SH-SY5Y (cell line): ENCODE results near the gene BAG3.

Experiments
- GATA2 ChIP-seq: IDR thresholded peaks from 2 replicates; pipeline ENCODE4 v1.6.1; 2011; ENCODE audit warnings: mild to moderate bottlenecking, low read depth, low read length
- GATA3 ChIP-seq: IDR thresholded peaks from 2 replicates; pipeline ENCODE4 v1.6.1; 2011; ENCODE audit warnings: low read depth, mild to moderate bottlenecking, low read length, moderate library complexity

Gene BAG3

DNA sequence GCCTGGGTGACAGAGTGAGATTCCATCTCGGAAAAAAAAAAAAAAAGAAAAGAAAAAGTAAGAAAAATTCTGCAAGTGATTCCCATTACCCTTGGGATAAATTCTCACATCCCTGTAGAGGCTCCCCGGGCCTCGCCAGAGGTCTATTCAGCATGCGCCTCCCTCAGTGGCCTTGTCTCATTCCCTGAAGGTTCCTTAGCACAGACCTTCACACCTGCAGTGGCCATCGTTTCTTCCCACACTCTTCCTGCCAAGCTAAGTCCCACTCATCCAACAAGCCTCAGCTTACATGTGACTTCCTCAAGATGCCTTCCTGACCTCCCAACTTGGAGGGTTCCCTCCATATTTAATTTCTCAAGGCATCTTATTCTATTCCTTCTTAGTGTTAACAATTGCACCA is 20.9 kb upstream of the BAG3 start:
- no peak for TF ChIP-seq GATA3
- no peak for TF ChIP-seq GATA2

DNA sequence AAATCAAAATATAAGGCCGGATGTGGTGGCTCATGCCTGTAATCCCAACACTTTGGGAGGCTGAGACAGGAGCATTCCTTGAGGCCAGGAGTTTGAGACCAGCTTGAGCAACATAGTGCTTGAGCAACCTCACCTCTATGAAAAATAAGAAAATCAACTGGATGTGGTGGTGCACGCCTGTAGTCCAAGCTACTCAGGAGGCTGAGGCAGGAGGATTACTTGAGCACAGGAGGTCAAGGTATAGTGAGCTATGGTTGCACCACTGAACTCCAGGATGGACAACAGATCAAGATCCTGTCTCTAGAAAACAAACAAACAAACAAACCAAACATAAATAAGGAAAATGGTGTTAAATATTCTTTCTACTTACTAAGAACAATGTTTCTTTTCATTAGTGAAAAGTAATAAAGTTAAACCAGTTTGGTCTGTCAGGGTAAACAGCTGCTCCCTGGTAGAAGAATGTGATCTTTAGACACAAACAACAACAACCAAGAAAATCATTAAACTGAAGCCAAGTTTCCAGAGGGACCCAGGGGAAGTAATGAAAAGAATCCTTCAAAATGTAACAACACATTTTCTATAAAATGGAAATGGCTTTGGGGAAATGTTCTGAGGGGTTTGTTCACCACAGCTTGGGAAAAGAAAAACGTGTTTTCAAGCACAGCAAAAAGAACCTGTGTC is 17.5 kb upstream of the BAG3 start:
- TF ChIP-seq GATA2 (no peak), GATA3 (no peak)

DNA sequence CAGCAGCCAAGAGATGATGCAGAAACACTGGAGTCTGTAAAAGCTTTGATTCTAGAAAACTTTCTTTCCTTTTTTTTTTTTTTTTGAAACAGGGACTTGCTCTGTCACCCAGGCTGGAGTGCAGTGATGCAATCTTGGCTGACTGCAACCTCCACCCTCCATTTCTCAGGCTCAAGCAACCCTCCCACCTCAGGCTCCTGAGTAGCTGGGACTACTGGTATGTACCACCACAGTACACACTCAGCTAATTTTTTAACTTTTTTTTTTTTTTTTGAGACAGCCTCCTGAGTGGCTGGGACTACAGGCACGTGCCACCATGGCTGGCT is 17.0 kb upstream of the BAG3 start:
- no peak for TF ChIP-seq GATA2
- TF ChIP-seq GATA3 = no peak

DNA sequence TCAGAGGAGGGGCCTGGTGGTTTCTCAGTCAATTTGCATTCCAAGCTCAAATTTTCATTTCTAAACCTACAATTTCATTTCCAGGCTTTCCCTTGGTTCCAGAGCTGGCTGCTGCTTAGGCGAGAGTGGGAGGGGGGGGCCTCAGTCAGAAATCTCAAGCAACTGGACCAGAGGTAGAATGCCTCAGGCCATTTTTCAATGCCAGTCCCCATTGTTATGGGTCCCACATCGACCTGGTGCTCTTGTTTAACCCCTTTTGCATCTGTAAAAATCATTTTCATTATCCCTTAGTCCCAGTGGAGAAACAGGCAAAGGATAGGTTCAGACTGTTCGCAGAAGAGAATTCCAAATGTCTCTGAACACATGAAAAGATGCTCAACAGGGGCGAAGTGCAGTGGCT is 13.5 kb upstream of the BAG3 start:
- TF ChIP-seq GATA2 = no peak
- no peak for TF ChIP-seq GATA3

DNA sequence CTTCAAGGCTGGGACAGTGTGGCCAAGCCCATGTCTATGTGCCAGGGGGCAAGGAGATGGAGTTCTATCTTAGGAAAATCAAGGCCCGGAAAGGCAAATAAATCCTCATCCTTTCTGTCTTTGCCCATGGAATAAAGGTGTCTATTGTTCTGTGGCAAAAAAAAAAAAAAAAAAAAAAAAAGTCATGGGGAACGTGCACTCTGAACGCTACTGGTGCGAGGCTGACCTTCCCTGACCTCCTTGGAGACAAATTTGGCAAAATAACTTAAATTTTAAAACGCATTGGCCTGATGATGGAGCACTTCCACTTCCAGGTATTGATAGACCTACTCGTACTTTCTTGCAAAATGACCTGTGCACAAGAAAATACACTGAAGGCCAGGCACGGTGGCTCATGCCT is 12.2 kb upstream of the BAG3 start:
- TF ChIP-seq GATA2 = no peak
- no peak for TF ChIP-seq GATA3

DNA sequence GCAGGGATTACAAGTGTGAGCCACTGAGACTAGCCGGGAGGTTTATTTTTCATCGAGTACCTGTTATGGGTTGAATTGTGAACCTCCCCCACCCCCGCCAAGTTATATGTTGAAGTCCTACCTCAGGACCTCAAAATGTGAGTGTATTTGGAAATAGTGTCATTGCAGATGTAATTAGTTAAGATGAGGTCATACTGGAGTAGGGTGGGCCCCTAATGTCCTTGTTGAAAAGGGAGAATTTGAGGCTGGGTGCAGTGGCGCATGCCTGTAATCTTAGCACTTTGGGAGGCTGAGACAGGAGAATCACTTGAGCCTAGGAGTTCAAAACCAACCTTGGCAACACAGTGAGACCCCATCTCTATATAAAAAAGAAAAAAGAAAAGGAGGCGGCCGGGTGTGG is 10.8 kb upstream of the BAG3 start:
- no peak for TF ChIP-seq GATA3
- no peak for TF ChIP-seq GATA2

DNA sequence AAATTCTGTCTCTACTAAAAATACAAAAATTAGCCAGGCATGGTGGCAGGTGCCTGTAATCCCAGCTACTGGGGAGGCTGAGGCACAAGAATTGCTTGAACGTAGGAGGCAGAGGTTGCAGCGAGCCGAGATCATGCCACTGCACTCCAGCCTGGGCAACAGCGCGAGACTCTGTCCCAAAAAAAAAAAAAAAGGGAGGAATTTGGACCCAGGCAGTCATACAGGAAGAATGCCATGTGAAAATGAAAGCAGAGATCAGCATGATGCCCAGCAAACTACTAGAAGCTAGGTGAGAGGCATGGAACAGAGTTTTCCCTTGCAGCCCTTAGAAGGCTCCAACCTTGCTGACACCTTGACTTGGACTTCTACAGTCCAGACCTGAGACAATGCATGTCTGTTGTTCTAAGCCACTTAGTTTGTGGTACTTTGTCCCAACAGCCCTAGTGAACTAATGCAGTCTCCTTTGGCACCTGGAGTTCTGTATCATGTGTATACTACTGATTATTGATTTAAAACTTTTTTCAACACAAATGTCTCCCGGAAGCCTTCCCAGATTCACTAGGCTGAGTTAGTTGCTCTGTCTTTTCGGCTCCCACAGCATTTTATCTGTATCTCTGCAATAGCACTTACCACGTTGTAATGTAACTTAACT is 10.2 kb upstream of the BAG3 start:
- TF ChIP-seq GATA2 (no peak), GATA3 (no peak)

DNA sequence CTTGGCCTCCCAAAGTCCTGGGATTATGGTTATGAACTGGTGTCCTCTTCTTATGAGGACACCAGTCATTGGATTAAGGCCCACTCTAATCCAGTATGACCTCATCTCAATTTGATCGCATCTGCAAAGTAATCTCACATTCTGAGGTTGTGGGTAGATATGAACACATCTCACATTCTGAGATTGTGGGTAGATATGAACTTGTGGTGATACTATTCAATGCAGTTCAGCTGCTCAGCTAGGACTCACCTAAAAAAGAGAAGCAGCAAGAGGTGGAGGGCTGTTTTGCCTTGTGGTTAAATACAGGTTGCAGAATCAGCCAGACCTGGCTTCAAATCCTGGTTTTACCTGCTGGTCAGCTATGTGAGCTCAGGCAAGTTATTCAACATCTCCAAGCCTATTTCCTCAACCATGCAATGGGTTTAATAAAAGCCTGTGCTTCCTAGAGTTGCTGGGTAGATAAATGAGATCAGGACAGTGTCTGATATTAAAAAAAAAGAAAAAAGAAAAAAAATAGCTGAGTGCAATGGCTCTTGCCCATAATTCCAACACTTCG is 8.5 kb upstream of the BAG3 start:
- TF ChIP-seq GATA3 = no peak
- no peak for TF ChIP-seq GATA2

DNA sequence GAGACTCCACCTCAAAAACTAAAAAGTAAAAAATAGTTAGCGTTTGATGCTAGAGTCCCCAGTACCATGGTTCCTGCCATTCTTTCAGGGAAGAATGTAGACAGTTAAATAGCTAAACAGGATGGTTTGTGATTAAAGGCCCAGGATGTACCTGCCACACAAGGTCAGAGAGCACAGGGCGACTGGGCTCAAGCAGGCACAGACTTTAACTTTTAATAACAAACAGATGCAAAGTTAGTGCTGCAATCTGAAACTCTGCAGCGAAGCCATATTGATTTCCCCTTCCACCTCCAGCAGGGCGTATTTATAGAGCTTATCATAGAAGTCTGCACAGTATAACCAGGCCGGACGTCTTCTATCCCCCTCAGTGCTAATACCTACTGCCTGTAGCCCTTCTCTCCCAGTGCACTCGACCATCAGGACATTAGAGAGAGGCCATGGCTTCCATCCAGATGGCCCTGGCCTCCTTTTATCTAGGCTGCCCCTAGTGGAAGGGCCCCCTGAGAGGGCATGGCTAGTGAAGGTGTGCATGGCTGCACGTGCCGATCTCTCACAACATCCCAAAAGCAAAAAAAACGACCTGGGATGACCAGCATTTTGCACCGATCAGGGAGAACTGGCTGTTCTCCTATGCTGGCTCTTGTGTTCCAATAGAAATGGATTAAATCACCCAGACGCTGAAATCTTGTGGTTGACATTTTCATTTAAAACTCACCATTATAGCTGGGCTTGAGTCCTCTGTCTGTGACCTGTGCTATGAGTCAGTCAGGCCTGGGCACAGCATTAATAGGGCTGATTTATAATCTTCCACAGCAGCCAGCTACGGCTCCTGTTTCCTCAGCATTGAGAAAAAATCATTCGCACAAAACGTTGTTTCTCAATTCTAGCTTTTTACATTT is 7.6 kb upstream of the BAG3 start:
- no peak for TF ChIP-seq GATA3
- TF ChIP-seq GATA2 = no peak

DNA sequence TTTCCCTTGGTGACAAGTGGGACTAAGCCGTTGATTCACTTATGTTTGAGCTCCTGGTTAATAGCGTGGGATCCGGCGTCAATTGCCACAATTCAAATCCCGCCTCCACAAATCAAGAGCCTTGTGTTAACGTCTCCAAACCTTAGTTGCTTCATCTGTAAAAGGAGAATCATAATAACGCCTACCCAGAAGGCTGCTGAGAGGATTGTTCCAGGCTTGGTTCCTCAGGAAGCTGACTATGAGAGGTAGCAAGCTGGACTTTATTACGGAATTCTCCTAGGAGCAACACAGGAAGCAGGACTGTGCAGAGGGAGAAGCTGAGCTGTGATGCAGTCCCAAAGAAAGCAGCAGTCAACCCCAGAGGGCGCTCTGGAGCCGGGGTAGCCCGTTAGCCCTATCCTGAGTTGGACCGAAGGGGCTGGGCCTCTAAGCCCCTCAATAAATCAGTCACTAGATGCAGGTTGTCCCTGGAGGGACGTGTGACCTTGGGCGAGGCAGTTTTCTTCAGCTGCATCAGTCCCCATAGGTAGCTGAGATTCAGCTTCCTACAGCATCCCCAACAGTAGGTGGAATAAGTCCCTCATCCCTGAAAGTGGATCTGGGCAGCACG is 6.9 kb upstream of the BAG3 start:
- TF ChIP-seq GATA3 = no peak
- no peak for TF ChIP-seq GATA2

DNA sequence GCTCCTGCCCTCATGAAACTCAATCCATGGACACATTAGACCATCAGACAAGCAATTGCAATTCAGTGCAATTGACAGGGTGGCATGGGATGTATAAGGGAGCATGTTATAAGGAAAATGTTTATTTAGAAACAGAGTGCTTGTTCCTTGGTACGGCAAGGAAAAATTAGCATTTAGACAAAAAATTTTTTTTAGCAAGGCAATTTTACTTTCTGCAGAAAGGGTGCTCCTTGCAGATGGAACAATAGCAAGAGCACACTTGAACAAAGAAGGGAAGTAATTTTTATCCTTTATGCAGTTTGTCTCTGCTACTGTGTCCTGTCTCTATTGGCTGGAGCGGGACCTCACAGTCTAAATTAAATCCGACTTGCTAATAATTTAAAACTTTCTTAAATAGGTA is 6.2 kb upstream of the BAG3 start:
- no peak for TF ChIP-seq GATA3
- no peak for TF ChIP-seq GATA2

DNA sequence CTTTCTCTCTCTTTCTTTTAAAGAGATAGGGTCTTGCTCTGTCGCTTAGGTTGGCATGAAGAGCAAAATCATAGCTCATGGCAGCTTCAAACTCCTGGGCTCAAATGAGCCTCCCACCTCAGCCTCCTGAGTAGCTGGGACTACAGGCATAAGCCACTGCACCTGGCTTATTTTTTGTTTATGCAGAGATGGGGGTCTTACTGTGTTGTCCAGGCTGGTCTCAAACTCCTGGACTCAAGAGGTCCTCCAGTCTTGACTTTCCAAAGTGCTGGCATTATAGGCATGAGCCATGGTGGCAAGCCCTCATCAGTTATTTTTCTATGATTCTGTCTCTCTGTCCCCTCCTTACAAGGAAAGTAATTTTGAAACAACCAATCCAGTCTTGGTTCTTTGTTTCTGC is 1.1 kb upstream of the BAG3 start:
- no peak for TF ChIP-seq GATA3

DNA sequence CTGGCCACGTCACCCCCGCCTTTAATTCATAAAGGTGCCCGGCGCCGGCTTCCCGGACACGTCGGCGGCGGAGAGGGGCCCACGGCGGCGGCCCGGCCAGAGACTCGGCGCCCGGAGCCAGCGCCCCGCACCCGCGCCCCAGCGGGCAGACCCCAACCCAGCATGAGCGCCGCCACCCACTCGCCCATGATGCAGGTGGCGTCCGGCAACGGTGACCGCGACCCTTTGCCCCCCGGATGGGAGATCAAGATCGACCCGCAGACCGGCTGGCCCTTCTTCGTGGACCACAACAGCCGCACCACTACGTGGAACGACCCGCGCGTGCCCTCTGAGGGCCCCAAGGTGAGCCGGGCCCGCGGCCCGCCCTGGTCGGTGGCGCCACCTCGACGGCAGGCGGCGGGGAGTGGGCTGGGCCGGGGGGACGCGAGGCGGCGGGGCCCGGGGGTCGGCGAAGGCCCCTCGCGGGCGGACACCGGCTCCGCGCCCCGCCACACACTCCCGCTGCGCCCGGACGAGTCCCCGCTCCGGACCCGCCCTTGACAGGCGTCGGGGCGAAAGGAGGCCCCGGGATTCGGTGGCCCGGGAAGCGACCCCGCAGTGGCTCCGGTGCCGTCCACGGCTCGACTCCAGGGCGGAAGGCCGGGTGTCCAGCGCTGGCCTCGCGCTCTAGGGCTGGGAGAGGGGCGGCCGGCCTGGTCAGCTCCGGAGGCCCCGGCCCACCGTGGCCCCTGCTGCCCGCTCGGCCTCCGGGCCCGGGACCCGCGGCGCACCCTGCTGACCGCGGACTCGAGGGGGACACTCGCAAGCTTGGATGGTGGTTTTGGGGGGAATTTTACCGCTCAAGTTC is 557 bp downstream of the BAG3 start:
- TF ChIP-seq GATA3 (no peak), GATA2 (no peak)
